WTC11 (cell line): ENCODE data around the gene CAMSAP3.

Source experiments
- CREB1 ChIP-seq: sonication (generic); formaldehyde crosslinking; IDR thresholded peaks from 2 replicates; pipeline ENCODE4 v1.8.0; 2023; ENCODE audit warnings: mild to moderate bottlenecking, missing genetic modification reagents
- CREM ChIP-seq: sonication (generic); formaldehyde crosslinking; IDR thresholded peaks from 2 replicates; pipeline ENCODE4 v1.8.1; 2022; ENCODE audit warnings: mild to moderate bottlenecking, missing genetic modification reagents, moderate library complexity
- CTCF ChIP-seq: fragments of 200-600 bp; IDR thresholded peaks from 2 replicates; pipeline ENCODE4 v1.8.0; 2022; ENCODE audit warnings: antibody characterized with exemption
- E2F4 ChIP-seq: sonication (generic); formaldehyde crosslinking; IDR thresholded peaks from 2 replicates; pipeline ENCODE4 v1.8.1; 2022; ENCODE audit warnings: low read depth, mild to moderate bottlenecking, moderate library complexity, missing genetic modification reagents, borderline replicate concordance
- ELF4 ChIP-seq: sonication (generic); formaldehyde crosslinking; IDR thresholded peaks from 2 replicates; pipeline ENCODE4 v1.8.1; 2022; ENCODE audit warnings: low read depth, mild to moderate bottlenecking, moderate library complexity, missing genetic modification reagents
- FOXJ3 ChIP-seq: sonication (generic); formaldehyde crosslinking; IDR thresholded peaks from 2 replicates; pipeline ENCODE4 v1.9.0; 2021; ENCODE audit warnings: missing genetic modification reagents, mild to moderate bottlenecking, borderline replicate concordance
- FOXP1 ChIP-seq: sonication (generic); formaldehyde crosslinking; IDR thresholded peaks from 2 replicates; pipeline ENCODE4 v1.8.0; 2022; ENCODE audit warnings: missing genetic modification reagents, mild to moderate bottlenecking, moderate library complexity, borderline replicate concordance
- HMGXB4 ChIP-seq: sonication (generic); formaldehyde crosslinking; IDR thresholded peaks from 2 replicates; pipeline ENCODE4 v1.8.1; 2023; ENCODE audit warnings: mild to moderate bottlenecking, moderate library complexity, missing genetic modification reagents
- KAT7 ChIP-seq: sonication (generic); formaldehyde crosslinking; IDR thresholded peaks from 2 replicates; pipeline ENCODE4 v1.8.1; 2023; ENCODE audit warnings: missing genetic modification reagents, mild to moderate bottlenecking, borderline replicate concordance
- MXD4 ChIP-seq: fragments of 250-450 bp; sonication (Bioruptor Pico); IDR thresholded peaks from 2 replicates; pipeline ENCODE4 v1.8.0; 2021; ENCODE audit warnings: mild to moderate bottlenecking, moderate library complexity, borderline replicate concordance
- NR2C2 ChIP-seq: sonication (generic); formaldehyde crosslinking; IDR thresholded peaks from 2 replicates; pipeline ENCODE4 v1.8.0; 2022; ENCODE audit warnings: mild to moderate bottlenecking, missing genetic modification reagents
- NR3C1 ChIP-seq: sonication (generic); formaldehyde crosslinking; conservative IDR thresholded peaks from 2 replicates; pipeline ENCODE4 v1.8.1; 2023; ENCODE audit warnings: low read depth, mild to moderate bottlenecking, missing genetic modification reagents
- ZNF423 ChIP-seq: fragments of 250-450 bp; sonication (Bioruptor Pico); IDR thresholded peaks from 2 replicates; pipeline ENCODE4 v2.1.2; 2022; ENCODE audit warnings: mild to moderate bottlenecking, moderate library complexity

GRCh38 chr19:7661744-7662538 lies 66.3 kb downstream of the CAMSAP3 start:
- TF ChIP-seq CTCF (no peak), ZNF423 (CRISPR knock-in tag) (no peak), CREB1 (no peak), ELF4 (CRISPR knock-in tag) (no peak), NR3C1 (no peak), FOXP1 (no peak), MXD4 (CRISPR knock-in tag) (no peak), KAT7 (CRISPR knock-in tag) (no peak), CREM (CRISPR knock-in tag) (no peak), NR2C2 (CRISPR knock-in tag) (no peak), E2F4 (no peak), FOXJ3 (CRISPR knock-in tag) (no peak), HMGXB4 (no peak)
